Prostate gland (tissue), 2 donors: ENCODE results near the gene CIDEA. TPM values are rescaled to one million over a fixed set of nuclear protein-coding genes. Genes with fewer than 3 reads are reported as not detected.
A peak's percentile ranks its signal among the peaks of the same experiment; 100 is the strongest.

Experiments used
- DNase-seq: peaks from one replicate; pipeline ENCODE4 v3.0.0-alpha.2; 2019; ENCODE audit warnings: low spot score
- H3K27ac ChIP-seq, 2 donors: fragments of 200-600 bp; sonication (generic); 2 replicates each; pipeline ENCODE4 v1.5.1; 2017 to 2019
- H3K27me3 ChIP-seq: fragments of 200-600 bp; sonication (generic); replicated peaks from 2 replicates; pipeline ENCODE4 v1.5.1; 2019; ENCODE audit not compliant: insufficient read depth
- H3K36me3 ChIP-seq, 2 donors: fragments of 200-600 bp; sonication (generic); 1 replicate in 1 of 2; 2 replicates in 1 of 2; pipeline versions ENCODE4 v1.5.1 to v1.8.1; 2017 to 2019
- H3K4me1 ChIP-seq: fragments of 200-600 bp; sonication (generic); replicated peaks from 2 replicates; pipeline ENCODE4 v1.5.1; 2019
- H3K4me3 ChIP-seq, 2 donors: fragments of 200-600 bp; sonication (generic); 2 replicates each; pipeline ENCODE4 v1.5.1; 2017 to 2019
- H3K9me3 ChIP-seq: fragments of 200-600 bp; sonication (generic); 2 replicates; pipeline ENCODE4 v1.5.1; 2017
- POLR2A ChIP-seq: fragments of 450-650 bp; IDR thresholded peaks from one replicate; pipeline ENCODE4 v1.6.1; 2016; ENCODE audit warnings: antibody characterized with exemption, mild to moderate bottlenecking
- POLR2AphosphoS5 ChIP-seq: sonication (generic); formaldehyde crosslinking; IDR thresholded peaks from one replicate; pipeline ENCODE4 v1.6.1; 2017; ENCODE audit warnings: antibody characterized with exemption
- WGBS: methylation state at CpG from one replicate; pipeline ENCODE4 v1.1.5; 2018; 5-methylcytosine and 5-hydroxymethylcytosine counted together
- intact Hi-C: fragments of 100-400 bp; cut with DNase I; formaldehyde crosslinking; loops from one replicate; pipeline ENCODE4 v1.14.2; 2022
- total RNA-seq, 2 donors: library from RNA; depleted of rRNA; stranded (reverse); fragments of >200 nt; gene quantifications; one replicate each; pipeline ENCODE4 v1.1.0, GENCODE V29; 2016
- TF ChIP-seq, protein P1 (sequence below), 4 experiments: fragments of 200-600 bp in 2 of 4; fragments of 450-650 bp in 2 of 4; sonication (generic) in 2 of 4; IDR thresholded peaks; 1 replicate in 3 of 4; 2 replicates in 1 of 4; pipeline ENCODE4 v1.5.1; 2016 to 2019; ENCODE audit warnings: antibody characterized with exemption in 4 of 4, mild to moderate bottlenecking in 2 of 4, moderate library complexity in 2 of 4

Gene CIDEA
- total RNA-seq, 2 donors from 2014 or later, result not detected

DNA sequence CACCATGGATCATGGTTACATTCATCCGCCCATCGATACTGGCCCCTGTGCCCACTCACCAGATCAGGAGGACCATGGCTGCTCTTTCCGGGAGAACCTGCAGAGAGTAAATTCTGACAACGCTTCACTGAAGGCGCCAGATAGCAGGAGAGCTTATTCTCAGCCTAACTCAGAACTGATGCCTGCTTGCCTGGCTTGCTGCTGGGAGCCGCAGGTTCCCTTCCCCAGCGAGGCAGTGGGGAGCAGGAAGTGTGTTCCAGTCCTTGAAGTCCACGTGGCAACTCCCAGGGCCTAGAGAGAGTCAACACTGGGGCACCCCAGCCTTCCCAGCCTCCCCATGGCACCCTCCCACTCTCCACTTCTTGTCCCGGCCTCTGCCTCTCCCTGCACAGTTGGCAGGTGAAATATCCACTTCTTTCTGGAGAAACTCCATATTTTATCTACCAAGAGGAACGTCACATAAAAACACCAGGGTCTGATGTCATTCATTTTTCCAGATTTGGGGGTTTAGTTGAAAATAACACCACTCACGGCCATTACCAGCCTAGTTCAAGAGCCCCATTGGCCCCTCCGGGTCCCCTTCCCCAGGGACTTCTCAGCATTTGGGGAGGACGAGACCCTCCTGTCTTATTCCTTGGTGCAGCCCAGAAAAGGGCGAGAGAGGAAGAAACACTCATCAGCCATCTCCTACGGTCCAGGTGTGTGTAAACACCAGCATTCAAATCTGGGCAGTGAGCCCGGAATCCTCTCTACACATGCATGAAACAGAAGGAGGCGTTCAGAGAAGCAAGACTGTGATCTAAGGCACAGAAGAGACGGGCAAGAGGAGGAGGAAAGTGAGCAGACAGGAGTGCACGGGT lies 50.4 kb downstream of the CIDEA start:
- Histone ChIP-seq H3K9me3 (no peaks in the 10 kb centered on the region), H3K36me3 (no peaks in the 10 kb centered on the region), H3K27ac (no peak overlapping the region), H3K4me3 (no peak overlapping the region), H3K27me3 (no peaks in the 10 kb centered on the region), H3K4me1 (no peaks in the 10 kb centered on the region)
- intact Hi-C loops, result loop anchor here (5.0 kb wide), 1 partner anchor 32 kb away; no protein-coding TSS in a partner anchor
- 48% methylated on average over 19 of the region's 19 CpGs for WGBS
- TF ChIP-seq, protein P1, sequence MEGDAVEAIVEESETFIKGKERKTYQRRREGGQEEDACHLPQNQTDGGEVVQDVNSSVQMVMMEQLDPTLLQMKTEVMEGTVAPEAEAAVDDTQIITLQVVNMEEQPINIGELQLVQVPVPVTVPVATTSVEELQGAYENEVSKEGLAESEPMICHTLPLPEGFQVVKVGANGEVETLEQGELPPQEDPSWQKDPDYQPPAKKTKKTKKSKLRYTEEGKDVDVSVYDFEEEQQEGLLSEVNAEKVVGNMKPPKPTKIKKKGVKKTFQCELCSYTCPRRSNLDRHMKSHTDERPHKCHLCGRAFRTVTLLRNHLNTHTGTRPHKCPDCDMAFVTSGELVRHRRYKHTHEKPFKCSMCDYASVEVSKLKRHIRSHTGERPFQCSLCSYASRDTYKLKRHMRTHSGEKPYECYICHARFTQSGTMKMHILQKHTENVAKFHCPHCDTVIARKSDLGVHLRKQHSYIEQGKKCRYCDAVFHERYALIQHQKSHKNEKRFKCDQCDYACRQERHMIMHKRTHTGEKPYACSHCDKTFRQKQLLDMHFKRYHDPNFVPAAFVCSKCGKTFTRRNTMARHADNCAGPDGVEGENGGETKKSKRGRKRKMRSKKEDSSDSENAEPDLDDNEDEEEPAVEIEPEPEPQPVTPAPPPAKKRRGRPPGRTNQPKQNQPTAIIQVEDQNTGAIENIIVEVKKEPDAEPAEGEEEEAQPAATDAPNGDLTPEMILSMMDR (IDR thresholded peaks at IDR 0.05), result no peak
- TF ChIP-seq POLR2A (no peak), POLR2AphosphoS5 (peak; percentile 54)
- DNase-seq, result peak; percentile 75

DNA sequence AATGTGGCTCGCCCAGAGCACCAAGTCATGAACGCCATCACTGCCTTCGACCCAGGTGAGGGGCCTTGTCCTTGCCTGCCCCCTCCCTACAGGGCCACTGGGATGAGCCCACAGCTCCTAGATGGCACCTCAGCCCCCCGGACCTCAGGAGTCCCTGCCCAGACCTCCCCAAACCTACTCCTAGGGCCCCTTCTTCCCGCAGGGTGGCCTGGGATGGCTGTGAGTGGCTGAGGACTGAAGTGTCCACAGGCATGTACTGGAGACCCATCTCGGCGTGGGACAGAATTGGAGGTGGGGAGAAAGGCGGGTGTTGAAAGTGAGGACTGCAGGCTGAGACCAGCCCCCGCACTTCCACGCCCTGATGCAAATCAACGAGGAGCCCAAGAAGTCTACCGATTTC lies 51.0 kb downstream of the CIDEA start:
- intact Hi-C loops, result loop anchor here (5.0 kb wide), 1 partner anchor 33 kb away; no protein-coding TSS in a partner anchor
- 68% methylated on average over 12 of the region's 12 CpGs for whole genome bisulfite sequencing

DNA sequence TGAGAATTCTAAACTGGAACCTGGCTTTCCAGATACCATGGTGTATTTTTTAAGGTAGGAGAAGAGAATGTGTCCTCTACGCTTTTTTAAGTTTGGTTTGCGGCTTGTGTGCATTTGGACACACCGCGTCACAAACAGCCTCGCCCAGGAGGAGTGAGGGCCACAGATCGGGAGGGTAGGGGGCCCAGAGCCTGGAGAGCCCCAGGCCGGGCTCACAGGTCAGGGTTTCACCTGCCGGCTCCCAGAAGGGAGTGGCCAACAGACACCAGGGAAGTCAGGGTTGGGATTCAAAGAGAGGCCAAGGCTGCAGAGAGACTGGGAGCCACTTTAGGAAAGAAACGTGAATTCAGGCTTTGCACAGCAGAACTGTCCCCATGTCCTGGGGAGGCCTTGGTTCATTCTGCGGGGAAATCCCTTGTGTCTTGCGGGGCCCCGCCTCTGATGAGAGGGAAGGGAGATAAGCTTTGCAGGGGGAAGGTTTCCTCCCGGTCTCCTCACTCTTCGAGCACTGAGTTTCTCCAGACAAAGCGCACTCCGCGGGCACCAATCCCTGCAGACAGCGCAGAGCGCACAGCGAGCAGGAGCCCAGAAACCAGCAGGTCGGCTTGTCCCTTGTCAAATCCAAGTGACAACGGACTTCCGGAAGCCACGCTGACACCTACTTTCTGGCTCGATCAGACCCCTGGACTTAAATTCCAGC lies 51.9 kb downstream of the CIDEA start:
- Histone ChIP-seq H3K4me1 (no peaks in the 10 kb centered on the region), H3K27ac (no peak overlapping the region), H3K4me3 (no peak overlapping the region), H3K27me3 (no peaks in the 10 kb centered on the region), H3K36me3 (no peaks in the 10 kb centered on the region), H3K9me3 (no peaks in the 10 kb centered on the region)
- TF ChIP-seq POLR2AphosphoS5, result no peak
- no peak for TF ChIP-seq POLR2A
- TF ChIP-seq, protein P1 (IDR thresholded peaks at IDR 0.05), result no peak
- intact Hi-C loops, result loop anchor here (5.0 kb wide), 1 partner anchor 34 kb away; no protein-coding TSS in a partner anchor
- 80% methylated on average over 25 of the region's 25 CpGs for WGBS
- DNase-seq, result no peak

More for the DNA sequence above, 51.0 kb downstream of the CIDEA start:
- H3K27me3 ChIP-seq, result no peaks in the 10 kb centered on the region
- H3K27ac ChIP-seq, result no peak overlapping the region
- no peaks in the 10 kb centered on the region for H3K36me3 ChIP-seq
- no peak for DNase-seq
- no peak overlapping the region for H3K4me3 ChIP-seq
- H3K9me3 ChIP-seq, result no peaks in the 10 kb centered on the region
- TF ChIP-seq POLR2A, result no peak
- no peak for TF ChIP-seq POLR2AphosphoS5
- TF ChIP-seq, protein P1 (IDR thresholded peaks at IDR 0.05), result no peak
- H3K4me1 ChIP-seq, result no peaks in the 10 kb centered on the region

DNA sequence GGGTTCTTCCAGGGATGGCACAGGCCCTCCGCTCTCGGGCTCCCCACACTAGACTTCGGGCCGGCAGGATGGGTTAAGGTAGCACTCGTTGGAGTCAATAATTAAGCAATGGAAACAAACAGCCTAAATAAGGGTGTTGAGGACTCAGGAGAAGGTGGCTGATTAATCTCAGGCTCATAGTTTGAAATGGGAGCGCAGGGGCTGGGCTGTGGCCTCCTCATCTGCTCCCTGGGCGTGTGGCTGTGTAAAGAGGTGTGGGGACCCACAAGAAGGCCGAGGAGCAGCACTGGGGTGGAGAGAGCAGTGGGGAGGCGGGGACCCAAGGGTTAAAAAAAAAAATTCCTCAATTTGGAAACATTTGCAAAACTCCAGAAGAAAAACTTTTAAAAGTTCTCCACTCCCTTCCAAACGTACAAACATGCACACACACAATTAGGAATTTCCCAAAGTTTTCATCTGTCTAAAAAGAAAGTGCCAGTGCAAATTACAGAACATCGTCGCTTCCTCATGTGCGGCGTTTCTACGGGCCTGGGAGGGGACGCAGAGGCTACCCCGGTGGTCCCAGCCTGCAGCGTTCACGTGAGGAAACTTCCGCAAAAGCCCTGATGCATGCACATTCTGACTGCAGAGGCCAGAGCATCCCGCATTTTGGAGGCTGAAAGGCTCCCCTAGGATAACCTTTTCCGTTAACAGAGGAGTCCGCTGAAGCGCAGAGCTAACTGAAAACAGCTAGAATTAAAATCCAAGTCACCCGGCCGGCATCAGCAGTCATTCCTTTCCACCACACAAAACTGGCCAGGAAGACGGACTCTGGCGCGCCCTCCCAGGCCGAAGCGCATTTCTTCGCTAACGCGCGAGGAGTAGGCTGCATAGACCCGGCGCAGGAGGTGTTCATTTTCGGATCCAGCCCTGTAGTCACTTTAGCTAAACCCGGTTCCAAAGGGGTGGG lies 52.9 kb downstream of the CIDEA start:
- 42% methylated on average over 39 of the region's 39 CpGs for WGBS
- no peaks in the 10 kb centered on the region for H3K9me3 ChIP-seq
- no peaks in the 10 kb centered on the region for H3K4me1 ChIP-seq
- peak overlapping the region; percentile 82 to 83 for H3K27ac ChIP-seq
- TF ChIP-seq POLR2AphosphoS5 (no peak), POLR2A (no peak)
- TF ChIP-seq, protein P1 (IDR thresholded peaks at IDR 0.05), result no peak
- no peaks in the 10 kb centered on the region for H3K27me3 ChIP-seq
- no peaks in the 10 kb centered on the region for H3K36me3 ChIP-seq
- intact Hi-C loops, result loop anchor here (1.0 to 5.0 kb wide), 2 partner anchors 19 to 35 kb away; no protein-coding TSS in a partner anchor
- no peak for DNase-seq
- H3K4me3 ChIP-seq, result peak overlapping the region; percentile 40 to 66
